ENCODE data around the gene HHAT.

HHAT gene

GRCh38 chr1:210360852-210361477, 32.3 kb downstream of the HHAT start:
- no peak for DNase-seq

- no peak for DNase-seq
Observed at GRCh38 chr1:210361665-210362064, 33.0 kb downstream of the HHAT start.

GRCh38 chr1:210362526-210362925, 33.8 kb downstream of the HHAT start:
- no peak for DNase-seq

GRCh38 chr1:210363119-210363518, 34.4 kb downstream of the HHAT start:
- no peak for DNase-seq

GRCh38 chr1:210364479-210364878, 35.8 kb downstream of the HHAT start:
- no peak for DNase-seq

GRCh38 chr1:210366767-210367166, 38.1 kb downstream of the HHAT start:
- no peak for DNase-seq

- no peak for DNase-seq
Observed at GRCh38 chr1:210367566-210367965, 38.9 kb downstream of the HHAT start.

GRCh38 chr1:210369425-210369824, 40.7 kb downstream of the HHAT start:
- DNase-seq: no peak

GRCh38 chr1:210371916-210372315, 43.2 kb downstream of the HHAT start:
- no peak for DNase-seq

- no peak for DNase-seq
Observed at GRCh38 chr1:210372491-210372890, 43.8 kb downstream of the HHAT start.

- no peak for DNase-seq
Observed at GRCh38 chr1:210372931-210373627, 44.4 kb downstream of the HHAT start.

GRCh38 chr1:210373628-210373877, 44.9 kb downstream of the HHAT start:
- no peak for DNase-seq

GRCh38 chr1:210373878-210374599, 45.3 kb downstream of the HHAT start:
- DNase-seq: no peak

- no peak for DNase-seq
Observed at GRCh38 chr1:210374600-210374953, 45.9 kb downstream of the HHAT start.

GRCh38 chr1:210376836-210377372, 48.2 kb downstream of the HHAT start:
- DNase-seq: no peak

GRCh38 chr1:210377731-210378333, 49.1 kb downstream of the HHAT start:
- DNase-seq: no peak

- DNase-seq: no peak
Observed at GRCh38 chr1:210378736-210379135, 50.0 kb downstream of the HHAT start.

GRCh38 chr1:210381934-210382333, 53.2 kb downstream of the HHAT start:
- DNase-seq: no peak

GRCh38 chr1:210384625-210385024, 55.9 kb downstream of the HHAT start:
- no peak for DNase-seq

GRCh38 chr1:210385228-210385627, 56.5 kb downstream of the HHAT start:
- DNase-seq: no peak

GRCh38 chr1:210394281-210394821, 65.6 kb downstream of the HHAT start:
- DNase-seq: no peak

- no peak for DNase-seq
Observed at GRCh38 chr1:210396541-210396940, 67.8 kb downstream of the HHAT start.

GRCh38 chr1:210397252-210397651, 68.5 kb downstream of the HHAT start:
- no peak for DNase-seq

- DNase-seq: no peak
Observed at GRCh38 chr1:210397681-210398080, 69.0 kb downstream of the HHAT start.

Measured in NCI-H2029 treated with DMSO at 0.1 percent for 48 hours (cell line).